Cardiac fibroblast (primary cell): Measurements from ENCODE around the gene COX5A.

Experiments used
- DNase-seq, 2 donors: peaks; one replicate each; pipeline versions ENCODE4 v3.0.0 to v3.0.0-alpha.2; 2010; ENCODE audit warnings: low read depth in 2 of 2
- H3K4me3 ChIP-seq, 2 donors: replicated peaks in 1 of 2; 1 replicate in 1 of 2; 2 replicates in 1 of 2; pipeline ENCODE4 v1.5.1; 2011; ENCODE audit warnings: low read depth in 2 of 2, low read length in 2 of 2, mild to moderate bottlenecking in 2 of 2, moderate library complexity in 1 of 2
- TF ChIP-seq, protein P1 (sequence below): IDR thresholded peaks from one replicate; pipeline ENCODE4 v1.5.1; 2011; ENCODE audit warnings: low read depth, mild to moderate bottlenecking, low read length, inconsistent platforms

Gene COX5A

DNA sequence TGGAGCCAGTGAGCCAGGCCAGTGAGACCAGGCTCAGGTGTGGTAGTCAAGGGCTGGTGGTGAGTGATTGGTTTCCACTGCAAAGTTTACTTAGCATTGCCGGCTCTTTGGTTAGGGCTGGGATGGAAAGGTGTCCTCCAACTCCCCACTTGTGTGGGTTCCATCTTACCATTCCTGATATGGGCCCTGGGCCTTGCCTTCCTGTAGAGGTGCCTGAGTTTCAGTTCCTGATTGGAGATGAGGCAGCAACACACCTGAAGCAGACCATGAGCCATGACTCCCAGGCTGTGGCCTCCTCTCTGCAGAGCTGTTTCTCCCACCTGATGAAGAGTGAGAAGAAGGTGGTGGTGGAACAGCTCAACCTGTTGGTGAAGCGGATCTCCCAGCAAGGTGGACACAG is 44.9 kb downstream of the COX5A start:
- TF ChIP-seq, protein P1, sequence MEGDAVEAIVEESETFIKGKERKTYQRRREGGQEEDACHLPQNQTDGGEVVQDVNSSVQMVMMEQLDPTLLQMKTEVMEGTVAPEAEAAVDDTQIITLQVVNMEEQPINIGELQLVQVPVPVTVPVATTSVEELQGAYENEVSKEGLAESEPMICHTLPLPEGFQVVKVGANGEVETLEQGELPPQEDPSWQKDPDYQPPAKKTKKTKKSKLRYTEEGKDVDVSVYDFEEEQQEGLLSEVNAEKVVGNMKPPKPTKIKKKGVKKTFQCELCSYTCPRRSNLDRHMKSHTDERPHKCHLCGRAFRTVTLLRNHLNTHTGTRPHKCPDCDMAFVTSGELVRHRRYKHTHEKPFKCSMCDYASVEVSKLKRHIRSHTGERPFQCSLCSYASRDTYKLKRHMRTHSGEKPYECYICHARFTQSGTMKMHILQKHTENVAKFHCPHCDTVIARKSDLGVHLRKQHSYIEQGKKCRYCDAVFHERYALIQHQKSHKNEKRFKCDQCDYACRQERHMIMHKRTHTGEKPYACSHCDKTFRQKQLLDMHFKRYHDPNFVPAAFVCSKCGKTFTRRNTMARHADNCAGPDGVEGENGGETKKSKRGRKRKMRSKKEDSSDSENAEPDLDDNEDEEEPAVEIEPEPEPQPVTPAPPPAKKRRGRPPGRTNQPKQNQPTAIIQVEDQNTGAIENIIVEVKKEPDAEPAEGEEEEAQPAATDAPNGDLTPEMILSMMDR: no peak
- no peak overlapping the region for H3K4me3 ChIP-seq
- no peak for DNase-seq

DNA sequence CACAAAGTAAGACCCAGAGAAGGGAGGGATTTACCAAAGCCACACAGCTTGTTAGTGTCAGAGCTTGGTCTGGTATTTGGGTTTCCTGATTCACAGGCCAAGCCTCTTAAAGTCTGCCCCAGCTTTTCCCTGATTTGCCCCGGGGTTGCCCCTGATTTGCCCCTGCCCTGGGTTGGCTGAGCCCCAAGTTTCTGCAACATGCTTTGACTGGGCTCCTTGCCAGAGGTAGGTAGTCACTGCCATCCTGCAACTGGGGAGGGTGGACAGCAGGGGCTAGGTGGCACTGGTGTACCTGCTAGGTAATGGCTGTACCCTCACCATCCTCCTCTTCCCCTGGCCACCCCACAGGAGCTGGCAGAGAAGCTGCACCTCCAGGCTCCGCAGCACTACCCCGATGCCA is 45.6 kb downstream of the COX5A start:
- no peak overlapping the region for H3K4me3 ChIP-seq
- TF ChIP-seq, protein P1: no peak
- DNase-seq: no peak

- H3K4me3 ChIP-seq: no peak overlapping the region
- TF ChIP-seq, protein P1: no peak
- DNase-seq: no peak
These were observed 46.4 kb downstream of the COX5A start for GRCh38 chr15:74891469-74891868.

GRCh38 chr15:74890665-74890960 is 47.3 kb downstream of the COX5A start:
- TF ChIP-seq, protein P1: no peak
- peak overlapping the region; percentile 99 to 100 for H3K4me3 ChIP-seq
- DNase-seq: no peak

- TF ChIP-seq, protein P1: no peak
- DNase-seq: peak; percentile 78 to 80
- H3K4me3 ChIP-seq: peak within 1 kb of the TSS; percentile 99 to 100
These were observed 47.8 kb downstream of the COX5A start, which contains the start of gene MPI for GRCh38 chr15:74889883-74890664. MPI (plus strand) TSS chr15:74890042; CDS start chr15:74890074, 32 bp downstream.

DNA sequence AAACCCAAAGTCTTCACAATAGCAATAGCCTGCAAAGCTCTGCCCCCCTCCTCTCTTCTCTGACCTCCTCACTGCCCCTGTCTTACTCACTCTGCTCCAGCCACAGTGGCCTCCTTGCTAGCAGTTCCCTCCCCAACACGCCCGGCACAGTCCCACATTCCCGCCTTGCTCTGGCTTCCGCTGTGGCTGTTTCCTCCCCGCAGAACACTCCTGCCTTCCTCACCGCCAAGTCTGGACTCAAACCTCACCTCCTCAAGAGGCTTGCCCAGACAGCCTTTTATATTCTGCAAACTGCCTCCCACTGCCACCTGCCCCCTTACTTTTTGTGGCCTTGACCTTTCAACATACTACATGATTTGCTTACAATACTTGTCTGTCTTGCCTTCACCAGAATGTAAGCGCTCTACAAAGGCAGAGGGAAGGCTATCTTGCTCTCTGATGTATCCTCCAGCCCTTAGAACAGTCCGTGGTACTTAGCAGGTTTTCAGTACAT is 48.4 kb downstream of the COX5A start:
- TF ChIP-seq, protein P1: no peak
- H3K4me3 ChIP-seq: peak overlapping the region; percentile 99 to 100
- DNase-seq: peak; percentile 43 to 55
